ENCODE data around the gene POMZP3. TPM values are rescaled to one million over a fixed set of nuclear protein-coding genes. Genes with fewer than 3 reads are reported as not detected.

POMZP3 gene
- 3.2 and 3.7 TPM in 2 replicates for total RNA-seq

GRCh38 chr7:76626989-76627642 is at the start of gene POMZP3:
TSS of gene POMZP3 (minus strand) at chr7:76627279. CDS start at chr7:76626064, 1,215 bp downstream.

Other genes with a start within 250 kb of the POMZP3 start
- 0.36 and 0.47 TPM in 2 replicates for gene SSC4D, start 217.6 kb downstream of the POMZP3 start, total RNA-seq
- 1.1 and 2.7 TPM in 2 replicates for gene ZP3, start 202.3 kb downstream of the POMZP3 start, total RNA-seq
- gene DTX2, start 165.6 kb downstream of the POMZP3 start, total RNA-seq, result 2.8 and 4.9 TPM in 2 replicates
- 0.27 TPM in 1 of 2 replicates, not detected in the other for gene UPK3B, start 116.7 kb downstream of the POMZP3 start, total RNA-seq
- not detected in 2 replicates for gene SPDYE16, start 84.0 kb downstream of the POMZP3 start, total RNA-seq